Lung microvascular endothelial cell (primary cell): ENCODE results near the gene HMX2. TPM values are rescaled to one million over a fixed set of nuclear protein-coding genes. Genes with fewer than 3 reads are reported as not detected.

Experiments
- DNase-seq, 2 donors: peaks; one replicate each; pipeline versions ENCODE4 v3.0.0 to v3.0.0-alpha.2; 2010; ENCODE audit warnings: low read depth in 2 of 2
- total RNA-seq: library from RNA; depleted of rRNA; stranded (reverse); fragments of >200 nt; gene quantifications from 2 replicates; pipeline ENCODE4 v1.2.1, GENCODE V29; 2014

The HMX2 gene
- total RNA-seq, 1 donor from 2014 or later: not detected

- DNase-seq: no peak
Observed at GRCh38 chr10:123139165-123139520, 8.8 kb upstream of the HMX2 start.

GRCh38 chr10:123139521-123140163, 8.3 kb upstream of the HMX2 start:
- no peak for DNase-seq

GRCh38 chr10:123140164-123140982, 7.6 kb upstream of the HMX2 start:
- no peak for DNase-seq

GRCh38 chr10:123140983-123141390, 6.9 kb upstream of the HMX2 start:
- no peak for DNase-seq

- no peak for DNase-seq
Observed at GRCh38 chr10:123141791-123142700, 5.9 kb upstream of the HMX2 start.

GRCh38 chr10:123142701-123143161, 5.2 kb upstream of the HMX2 start:
- DNase-seq: no peak

- DNase-seq: no peak
Observed at GRCh38 chr10:123143162-123143824, 4.6 kb upstream of the HMX2 start.

- DNase-seq: no peak
Observed at GRCh38 chr10:123143825-123144168, 4.1 kb upstream of the HMX2 start.

- DNase-seq: no peak
Observed at GRCh38 chr10:123144697-123145541, 3.0 kb upstream of the HMX2 start.

- no peak for DNase-seq
Observed at GRCh38 chr10:123145542-123146012, 2.4 kb upstream of the HMX2 start.

- DNase-seq: no peak
Observed at GRCh38 chr10:123146013-123146893, 1.7 kb upstream of the HMX2 start.

- no peak for DNase-seq
Observed at GRCh38 chr10:123146894-123147634, 872 bp upstream of the HMX2 start.

- no peak for DNase-seq
Observed at GRCh38 chr10:123148414-123149161, 652 bp downstream of the HMX2 start.

GRCh38 chr10:123149162-123149567, 1.2 kb downstream of the HMX2 start:
- DNase-seq: no peak

- DNase-seq: peak; percentile 54 to 64
Observed at GRCh38 chr10:123149568-123150270, 1.8 kb downstream of the HMX2 start.

- DNase-seq: no peak
Observed at GRCh38 chr10:123150271-123150985, 2.5 kb downstream of the HMX2 start.
